CD8-positive, alpha-beta memory T cell (primary cell): ENCODE data around the gene TDRD12. TPM values are rescaled to one million over a fixed set of nuclear protein-coding genes. Genes with fewer than 3 reads are reported as not detected.

Experiments
- CTCF ChIA-PET: fragments of 350-600 bp; sonication (Branson Sonifier 250); formaldehyde crosslinking; loops from one replicate; lab custom pipeline; 2021; ENCODE audit warnings: antibody characterized with exemption; lab: Charles Lee
- POLR2A ChIA-PET: fragments of 350-600 bp; sonication (Branson Sonifier 250); formaldehyde crosslinking; loops from one replicate; lab custom pipeline; 2021; ENCODE audit warnings: antibody characterized with exemption; lab: Charles Lee
- DNase-seq, 5 donors: peaks; one replicate each; pipeline versions ENCODE4 v3.0.0 to v3.0.0-alpha.2; 2020 to 2022; ENCODE audit warnings: mixed read lengths in 1 of 5
- H3K27ac ChIP-seq: one replicate; pipeline ENCODE4 v1.7.0; 2013; ENCODE audit warnings: low read depth, mild to moderate bottlenecking, low read length, moderate library complexity
- H3K27me3 ChIP-seq: 2 replicates; pipeline ENCODE4 v1.7.0; 2013; ENCODE audit warnings: low read length, mild to moderate bottlenecking; ENCODE audit not compliant: insufficient read depth, poor library complexity, severe bottlenecking
- H3K36me3 ChIP-seq: 2 replicates; pipeline ENCODE4 v1.7.0; 2013; ENCODE audit warnings: mild to moderate bottlenecking, low read length, moderate library complexity; ENCODE audit not compliant: insufficient read depth
- H3K4me1 ChIP-seq: 2 replicates; pipeline ENCODE4 v1.7.0; 2013; ENCODE audit warnings: mild to moderate bottlenecking, low read length, moderate library complexity; ENCODE audit not compliant: insufficient read depth
- H3K4me3 ChIP-seq: 2 replicates; pipeline ENCODE4 v1.7.0; 2013; ENCODE audit warnings: mild to moderate bottlenecking, low read length
- H3K9me3 ChIP-seq: 2 replicates; pipeline ENCODE4 v1.7.0; 2013; ENCODE audit warnings: mild to moderate bottlenecking, low read length
- H3K27ac Mint-ChIP-seq, 8 donors: one replicate each; pipeline ENCODE4 v1.8.0; 2020 to 2021; ENCODE audit warnings: mixed read lengths in 8 of 8, mild to moderate bottlenecking in 6 of 8, inconsistent platforms in 3 of 8, moderate library complexity in 3 of 8
- H3K27me3 Mint-ChIP-seq, 2 donors: one replicate each; pipeline ENCODE4 v1.8.0; 2020 to 2021; ENCODE audit warnings: mixed read lengths in 2 of 2, mild to moderate bottlenecking in 1 of 2, moderate library complexity in 1 of 2
- H3K36me3 Mint-ChIP-seq, 3 donors: one replicate each; pipeline ENCODE4 v1.8.0; 2020 to 2021; ENCODE audit warnings: mixed read lengths in 3 of 3, inconsistent platforms in 1 of 3, mild to moderate bottlenecking in 1 of 3
- H3K4me1 Mint-ChIP-seq, 3 donors: one replicate each; pipeline ENCODE4 v1.8.0; 2020 to 2021; ENCODE audit warnings: mixed read lengths in 3 of 3, inconsistent platforms in 1 of 3, mild to moderate bottlenecking in 1 of 3
- H3K4me3 Mint-ChIP-seq, 7 donors: one replicate each; pipeline ENCODE4 v1.8.0; 2020 to 2021; ENCODE audit warnings: mixed read lengths in 7 of 7, mild to moderate bottlenecking in 6 of 7, moderate library complexity in 4 of 7, inconsistent platforms in 2 of 7
- H3K9me3 Mint-ChIP-seq, 5 donors: one replicate each; pipeline ENCODE4 v1.8.0; 2020 to 2022; ENCODE audit warnings: mixed read lengths in 5 of 5, mild to moderate bottlenecking in 3 of 5, moderate library complexity in 2 of 5, inconsistent platforms in 1 of 5
- polyA plus RNA-seq: library from polyadenylated mRNA; unstranded; fragments of 300-500 nt; fragmentation: Illumina TruSeq; gene quantifications from one replicate; pipeline ENCODE4 v1.2.3, GENCODE V29; 2021
- total RNA-seq, 2 experiments: library from RNA; stranded (reverse); gene quantifications; one replicate each; pipeline ENCODE4 v1.2.3, GENCODE V29; 2021

The TDRD12 gene
- total and polyA plus RNA-seq, 3 experiments from 2014 or later: 0.15 to 0.21 (median 0.20) TPM

DNA sequence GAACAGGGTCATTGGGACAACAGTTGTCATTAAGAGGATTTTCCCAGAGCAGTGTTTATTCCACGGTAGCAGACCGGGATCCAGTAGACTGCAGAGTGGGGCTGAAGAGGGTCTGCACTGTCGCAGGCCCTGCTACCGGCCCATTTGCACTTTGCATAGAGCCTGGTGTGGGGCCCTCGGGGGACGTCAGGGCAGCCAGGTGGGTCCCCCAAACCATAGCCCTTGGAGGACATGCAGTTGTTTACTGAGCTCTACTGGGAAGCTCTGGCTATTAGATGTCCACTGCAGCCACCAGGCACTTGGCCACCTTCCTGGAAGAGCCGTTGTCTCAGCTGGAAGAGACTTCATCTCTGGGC, 104.2 kb downstream of the TDRD12 start:
- POLR2A ChIA-PET: no interaction called here
- Mint-ChIP-seq H3K4me3 (no peak overlapping the region), H3K9me3 (no peaks in the 10 kb centered on the region), H3K36me3 (peaks cover 0 to 3% (median 0%) of the 10 kb centered on the region in 3 donors), H3K4me1 (peaks cover 12 to 17% (median 17%) of the 10 kb centered on the region in 3 donors), H3K27me3 (peaks cover 3 to 16% of the 10 kb centered on the region in 2 donors), H3K27ac (no peak overlapping the region)
- CTCF ChIA-PET: no interaction called here
- DNase-seq: no peak
- no peaks in the 10 kb centered on the region for H3K9me3 ChIP-seq
- H3K36me3 ChIP-seq: no peaks in the 10 kb centered on the region
- no peak overlapping the region for H3K4me3 ChIP-seq
- no peaks in the 10 kb centered on the region for H3K27me3 ChIP-seq
- no peak overlapping the region for H3K27ac ChIP-seq
- no peaks in the 10 kb centered on the region for H3K4me1 ChIP-seq

GRCh38 chr19:32824191-32824751, 104.7 kb downstream of the TDRD12 start:
- ChIA-PET POLR2A (no interaction called here), CTCF (no interaction called here)

GRCh38 chr19:32824916-32825608, 105.5 kb downstream of the TDRD12 start:
- Histone ChIP-seq H3K27me3 (no peaks in the 10 kb centered on the region), H3K4me3 (no peak overlapping the region), H3K9me3 (no peaks in the 10 kb centered on the region), H3K4me1 (no peaks in the 10 kb centered on the region), H3K36me3 (no peaks in the 10 kb centered on the region), H3K27ac (no peak overlapping the region)
- ChIA-PET CTCF (no interaction called here), POLR2A (no interaction called here)
- Mint-ChIP-seq H3K27ac (no peak overlapping the region), H3K27me3 (peaks cover 3 to 16% of the 10 kb centered on the region in 2 donors), H3K4me1 (peaks cover 6 to 19% (median 13%) of the 10 kb centered on the region in 3 donors), H3K4me3 (no peak overlapping the region), H3K9me3 (no peaks in the 10 kb centered on the region), H3K36me3 (peaks cover 0 to 3% (median 0%) of the 10 kb centered on the region in 3 donors)
- DNase-seq: no peak

More at GRCh38 chr19:32824191-32824751, 104.7 kb downstream of the TDRD12 start:
- Histone ChIP-seq H3K9me3 (no peaks in the 10 kb centered on the region), H3K36me3 (no peaks in the 10 kb centered on the region), H3K27ac (no peak overlapping the region), H3K4me3 (no peak overlapping the region), H3K27me3 (no peaks in the 10 kb centered on the region), H3K4me1 (no peaks in the 10 kb centered on the region)
- no peak for DNase-seq
- no peaks in the 10 kb centered on the region for H3K9me3 Mint-ChIP-seq
- H3K4me3 Mint-ChIP-seq: no peak overlapping the region
- H3K27me3 Mint-ChIP-seq: peaks cover 3 to 16% of the 10 kb centered on the region in 2 donors
- H3K36me3 Mint-ChIP-seq: peaks cover 0 to 3% (median 0%) of the 10 kb centered on the region in 3 donors
- H3K27ac Mint-ChIP-seq: no peak overlapping the region
- H3K4me1 Mint-ChIP-seq: peaks cover 13 to 23% (median 21%) of the 10 kb centered on the region in 3 donors

GRCh38 chr19:32828139-32828538, 108.6 kb downstream of the TDRD12 start:
- Histone ChIP-seq H3K4me3 (no peak overlapping the region), H3K4me1 (no peaks in the 10 kb centered on the region), H3K27me3 (no peaks in the 10 kb centered on the region), H3K27ac (no peak overlapping the region), H3K9me3 (no peaks in the 10 kb centered on the region), H3K36me3 (no peaks in the 10 kb centered on the region)
- Mint-ChIP-seq H3K27me3 (peaks cover 3 to 9% of the 10 kb centered on the region in 2 donors), H3K4me1 (peaks cover 4 to 8% (median 4%) of the 10 kb centered on the region in 3 donors), H3K36me3 (peaks cover 0 to 4% (median 0%) of the 10 kb centered on the region in 3 donors), H3K4me3 (no peak overlapping the region), H3K27ac (peak overlapping the region in 1 of 8 donors; percentile 40), H3K9me3 (no peaks in the 10 kb centered on the region)
- DNase-seq: no peak
- ChIA-PET CTCF (interaction anchor here (1.1 kb wide), 1 partner anchor 116 kb away, joined by 3 read pairs; no protein-coding TSS in a partner anchor), POLR2A (no interaction called here)

GRCh38 chr19:32828643-32829344, 109.2 kb downstream of the TDRD12 start:
- H3K4me1 Mint-ChIP-seq: peaks cover 4 to 8% (median 4%) of the 10 kb centered on the region in 3 donors
- ChIA-PET CTCF (interaction anchor here (1.1 kb wide), 1 partner anchor 116 kb away, joined by 3 read pairs; no protein-coding TSS in a partner anchor), POLR2A (no interaction called here)
- no peak for DNase-seq
- no peaks in the 10 kb centered on the region for H3K4me1 ChIP-seq
- H3K27ac Mint-ChIP-seq: peak overlapping the region in 1 of 8 donors; percentile 5
- peaks cover 0 to 4% (median 0%) of the 10 kb centered on the region in 3 donors for H3K36me3 Mint-ChIP-seq
- H3K27me3 Mint-ChIP-seq: peaks cover 0 to 5% of the 10 kb centered on the region in 2 donors
- H3K9me3 ChIP-seq: no peaks in the 10 kb centered on the region
- no peak overlapping the region for H3K4me3 ChIP-seq
- H3K4me3 Mint-ChIP-seq: peak overlapping the region in 2 of 7 donors; percentile 38 to 82
- H3K9me3 Mint-ChIP-seq: no peaks in the 10 kb centered on the region
- H3K27me3 ChIP-seq: no peaks in the 10 kb centered on the region
- H3K27ac ChIP-seq: no peak overlapping the region
- no peaks in the 10 kb centered on the region for H3K36me3 ChIP-seq

DNA sequence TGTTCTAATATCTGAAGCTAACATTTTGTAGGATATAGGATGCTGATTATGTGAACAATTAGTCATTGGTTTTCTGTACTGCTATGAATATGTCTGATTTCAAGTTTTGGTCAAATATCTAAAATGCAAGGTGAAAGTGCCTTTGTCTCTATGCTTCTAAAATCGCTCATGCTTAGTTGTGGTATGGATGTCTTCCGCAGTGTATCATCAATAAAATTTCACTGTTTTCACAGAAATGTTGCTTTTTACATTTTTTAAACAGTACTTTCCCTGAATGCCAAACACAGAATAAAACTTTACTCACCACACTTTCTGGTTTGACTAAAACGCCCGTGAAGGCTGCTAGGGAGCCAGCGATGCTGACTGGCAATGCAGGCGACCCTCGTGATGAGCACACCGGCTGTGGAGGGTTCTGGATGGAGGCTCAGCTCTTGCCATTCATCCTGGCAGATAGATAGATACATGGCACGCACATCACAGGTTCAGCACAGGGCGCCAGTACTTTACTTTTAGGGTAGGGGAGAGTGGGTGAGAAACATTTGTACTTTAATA, 109.9 kb downstream of the TDRD12 start:
- no peak overlapping the region for H3K27ac ChIP-seq
- ChIA-PET POLR2A (no interaction called here), CTCF (interaction anchor here (1.1 kb wide), 1 partner anchor 117 kb away, joined by 3 read pairs; no protein-coding TSS in a partner anchor)
- H3K36me3 ChIP-seq: no peaks in the 10 kb centered on the region
- Mint-ChIP-seq H3K9me3 (no peaks in the 10 kb centered on the region), H3K4me3 (peak overlapping the region in 2 of 7 donors; percentile 15 to 38), H3K4me1 (peaks cover 4 to 8% (median 4%) of the 10 kb centered on the region in 3 donors), H3K27ac (peak overlapping the region in 3 of 8 donors; percentile 5 to 66 (median 57)), H3K36me3 (peaks cover 0 to 4% (median 0%) of the 10 kb centered on the region in 3 donors), H3K27me3 (peaks cover 0 to 5% of the 10 kb centered on the region in 2 donors)
- H3K27me3 ChIP-seq: no peaks in the 10 kb centered on the region
- DNase-seq: no peak
- no peak overlapping the region for H3K4me3 ChIP-seq
- H3K9me3 ChIP-seq: no peaks in the 10 kb centered on the region
- no peaks in the 10 kb centered on the region for H3K4me1 ChIP-seq

- Histone ChIP-seq H3K4me1 (no peaks in the 10 kb centered on the region), H3K4me3 (no peak overlapping the region), H3K36me3 (no peaks in the 10 kb centered on the region), H3K27me3 (no peaks in the 10 kb centered on the region), H3K9me3 (no peaks in the 10 kb centered on the region), H3K27ac (no peak overlapping the region)
- Mint-ChIP-seq H3K36me3 (peaks cover 0 to 4% (median 0%) of the 10 kb centered on the region in 3 donors), H3K4me3 (no peak overlapping the region), H3K4me1 (peaks cover 1 to 8% (median 4%) of the 10 kb centered on the region in 3 donors), H3K27me3 (no peaks in the 10 kb centered on the region), H3K9me3 (no peaks in the 10 kb centered on the region), H3K27ac (peak overlapping the region in 2 of 8 donors; percentile 21 to 61)
- ChIA-PET POLR2A (no interaction called here), CTCF (no interaction called here)
- no peak for DNase-seq
Measured at GRCh38 chr19:32830231-32831014, 110.9 kb downstream of the TDRD12 start.
